ENCODE measurements around the gene ACTG2. TPM values are rescaled to one million over a fixed set of nuclear protein-coding genes. Genes with fewer than 3 reads are reported as not detected.

The ACTG2 gene
- total and polyA plus RNA-seq, 10 of the 15 experiments (the other 5 are each of a cell fraction or from before 2014, with no cell fraction given), result 0.06 to 0.97 (median 0.12) TPM; not detected in 7

DNA sequence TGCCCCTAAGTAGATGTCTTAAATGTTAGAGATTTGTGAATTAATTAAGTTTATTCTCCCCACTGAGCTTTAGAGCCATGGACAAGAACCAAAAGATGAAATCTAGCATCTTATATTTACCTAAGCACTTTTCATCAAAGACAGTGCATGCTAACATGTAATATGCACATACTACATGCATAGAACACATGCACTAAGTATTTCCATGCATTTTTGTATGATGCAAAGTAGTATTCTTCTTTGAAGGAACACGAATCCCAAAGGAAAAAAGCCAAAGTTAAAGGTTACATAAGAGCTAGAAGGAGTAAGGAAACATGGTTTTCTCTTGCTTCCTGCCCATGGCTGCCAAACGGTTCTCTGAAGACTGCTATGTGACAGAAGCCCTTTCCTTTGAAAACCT, 48.7 kb upstream of the ACTG2 start (continued):
- TF ChIP-seq, protein P1, sequence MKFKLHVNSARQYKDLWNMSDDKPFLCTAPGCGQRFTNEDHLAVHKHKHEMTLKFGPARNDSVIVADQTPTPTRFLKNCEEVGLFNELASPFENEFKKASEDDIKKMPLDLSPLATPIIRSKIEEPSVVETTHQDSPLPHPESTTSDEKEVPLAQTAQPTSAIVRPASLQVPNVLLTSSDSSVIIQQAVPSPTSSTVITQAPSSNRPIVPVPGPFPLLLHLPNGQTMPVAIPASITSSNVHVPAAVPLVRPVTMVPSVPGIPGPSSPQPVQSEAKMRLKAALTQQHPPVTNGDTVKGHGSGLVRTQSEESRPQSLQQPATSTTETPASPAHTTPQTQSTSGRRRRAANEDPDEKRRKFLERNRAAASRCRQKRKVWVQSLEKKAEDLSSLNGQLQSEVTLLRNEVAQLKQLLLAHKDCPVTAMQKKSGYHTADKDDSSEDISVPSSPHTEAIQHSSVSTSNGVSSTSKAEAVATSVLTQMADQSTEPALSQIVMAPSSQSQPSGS (IDR thresholded peaks at IDR 0.05; ENCODE audit: low read length), result no peak
- TF ChIP-seq EP300 (IDR thresholded peaks at IDR 0.05; ENCODE audit: borderline replicate concordance in 1 of 2, control insufficient read depth in 1 of 2, low read depth in 2 of 2, low read length in 2 of 2), result no peak

DNA sequence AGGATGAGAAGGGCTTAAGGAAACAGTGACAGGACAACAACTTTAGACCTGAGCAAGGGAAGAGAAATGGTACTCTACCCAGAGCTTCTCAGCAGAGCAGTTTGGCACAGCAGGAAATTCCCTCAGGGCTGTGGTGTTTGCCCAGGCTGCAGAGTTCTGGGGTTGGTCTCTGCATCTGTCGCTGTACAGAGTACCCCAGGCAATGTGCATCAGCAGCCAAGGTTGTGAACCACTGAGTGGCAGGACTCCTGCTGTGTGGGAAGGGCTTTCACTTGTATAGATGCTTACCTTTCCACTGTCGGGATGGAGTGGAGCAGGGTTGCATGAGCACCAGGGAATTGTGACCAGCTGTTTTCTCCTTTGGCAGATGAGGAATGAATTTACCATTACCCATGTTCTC, 42.8 kb upstream of the ACTG2 start:
- no peaks in the 10 kb centered on the region for H3K9me3 ChIP-seq (replicated peaks; ENCODE audit: control insufficient read depth, insufficient read depth, low read length)

More for the DNA sequence above, 42.8 kb upstream of the ACTG2 start:
- ChIA-PET RAD21 (ENCODE audit: unreplicated experiment) (no interaction called here), SMC1A (ENCODE audit: uncharacterized antibody, unreplicated experiment) (no interaction called here), CTCF (no interaction called here), POLR2A (no interaction called here)
- no peak for FAIRE-seq
- Histone ChIP-seq H2AFZ (ENCODE audit: control insufficient read depth, low read depth, low read length) (no peak overlapping the region), H3K27me3 (replicated peaks in 1 of 2; ENCODE audit: control insufficient read depth in 2 of 2, insufficient read depth in 2 of 2, low read length in 1 of 2) (no peaks in the 10 kb centered on the region), H3K4me3 (no peak overlapping the region), H3K4me1 (ENCODE audit: control insufficient read depth, insufficient read depth, low read length) (no peaks in the 10 kb centered on the region), H3K36me3 (ENCODE audit: control insufficient read depth in 2 of 2, insufficient read depth in 2 of 2, low read length in 1 of 2) (peaks cover 9 to 39% of the 10 kb centered on the region in 2 experiments), H4K20me1 (ENCODE audit: control insufficient read depth, insufficient read depth) (no peaks in the 10 kb centered on the region), H3K79me2 (ENCODE audit: control insufficient read depth, insufficient read depth, low read length) (no peaks in the 10 kb centered on the region), H3K9ac (ENCODE audit: control insufficient read depth, insufficient read depth, low read length) (no peak overlapping the region), H3K4me2 (ENCODE audit: control insufficient read depth, insufficient read depth) (no peak overlapping the region), H3K27ac (ENCODE audit: control insufficient read depth, insufficient read depth) (no peak overlapping the region)
- no peak for ATAC-seq
- no TSS peak for BruUV-seq (replicated peaks)
- 97% methylated on average over 2 of the region's 2 CpGs for whole genome bisulfite sequencing (ENCODE audit: insufficient coverage, insufficient replicate concordance, low lambda C conversion rate, missing lambda C conversion rate)
- TF ChIP-seq HDAC2 (IDR thresholded peaks at IDR 0.05) (no peak), FOXM1 (IDR thresholded peaks at IDR 0.05; ENCODE audit: low read depth, low read length) (no peak), ZSCAN29 (IDR thresholded peaks at IDR 0.05) (no peak), WRNIP1 (IDR thresholded peaks at IDR 0.05; ENCODE audit: borderline replicate concordance, low read depth, low read length) (no peak), MEF2B (IDR thresholded peaks at IDR 0.05; ENCODE audit: partially characterized antibody, poor library complexity, severe bottlenecking) (no peak)
- TF ChIP-seq, protein P2, sequence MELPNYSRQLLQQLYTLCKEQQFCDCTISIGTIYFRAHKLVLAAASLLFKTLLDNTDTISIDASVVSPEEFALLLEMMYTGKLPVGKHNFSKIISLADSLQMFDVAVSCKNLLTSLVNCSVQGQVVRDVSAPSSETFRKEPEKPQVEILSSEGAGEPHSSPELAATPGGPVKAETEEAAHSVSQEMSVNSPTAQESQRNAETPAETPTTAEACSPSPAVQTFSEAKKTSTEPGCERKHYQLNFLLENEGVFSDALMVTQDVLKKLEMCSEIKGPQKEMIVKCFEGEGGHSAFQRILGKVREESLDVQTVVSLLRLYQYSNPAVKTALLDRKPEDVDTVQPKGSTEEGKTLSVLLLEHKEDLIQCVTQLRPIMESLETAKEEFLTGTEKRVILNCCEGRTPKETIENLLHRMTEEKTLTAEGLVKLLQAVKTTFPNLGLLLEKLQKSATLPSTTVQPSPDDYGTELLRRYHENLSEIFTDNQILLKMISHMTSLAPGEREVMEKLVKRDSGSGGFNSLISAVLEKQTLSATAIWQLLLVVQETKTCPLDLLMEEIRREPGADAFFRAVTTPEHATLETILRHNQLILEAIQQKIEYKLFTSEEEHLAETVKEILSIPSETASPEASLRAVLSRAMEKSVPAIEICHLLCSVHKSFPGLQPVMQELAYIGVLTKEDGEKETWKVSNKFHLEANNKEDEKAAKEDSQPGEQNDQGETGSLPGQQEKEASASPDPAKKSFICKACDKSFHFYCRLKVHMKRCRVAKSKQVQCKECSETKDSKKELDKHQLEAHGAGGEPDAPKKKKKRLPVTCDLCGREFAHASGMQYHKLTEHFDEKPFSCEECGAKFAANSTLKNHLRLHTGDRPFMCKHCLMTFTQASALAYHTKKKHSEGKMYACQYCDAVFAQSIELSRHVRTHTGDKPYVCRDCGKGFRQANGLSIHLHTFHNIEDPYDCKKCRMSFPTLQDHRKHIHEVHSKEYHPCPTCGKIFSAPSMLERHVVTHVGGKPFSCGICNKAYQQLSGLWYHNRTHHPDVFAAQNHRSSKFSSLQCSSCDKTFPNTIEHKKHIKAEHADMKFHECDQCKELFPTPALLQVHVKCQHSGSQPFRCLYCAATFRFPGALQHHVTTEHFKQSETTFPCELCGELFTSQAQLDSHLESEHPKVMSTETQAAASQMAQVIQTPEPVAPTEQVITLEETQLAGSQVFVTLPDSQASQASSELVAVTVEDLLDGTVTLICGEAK (IDR thresholded peaks at IDR 0.05; ENCODE audit: borderline replicate concordance), result no peak
- DNase-seq (ENCODE audit: low read depth, low spot score), result no peak
- intact Hi-C loops (cut with micrococcal nuclease; ENCODE audit: unreplicated experiment) (no loop called here), in situ Hi-C loops (cut with MboI) (no loop called here)
